RWPE2 (cell line): Measurements from ENCODE around the gene ERBB2.

ENCODE experiments used
- ATAC-seq: fragments of 200-7000 bp; cut with Tn5 transposase; 3 replicates; pipeline ENCODE4 v1.9.1; 2021; ENCODE audit warnings: low read depth
- DNase-seq: peaks from one replicate; pipeline ENCODE4 v3.0.0-alpha.2; 2020; ENCODE audit warnings: low spot score
- H3K27ac ChIP-seq: fragments of 450-650 bp; 2 replicates; pipeline ENCODE4 v1.5.1; 2017; ENCODE audit warnings: mild to moderate bottlenecking; ENCODE audit not compliant: poor library complexity, severe bottlenecking
- H3K27me3 ChIP-seq: fragments of 250-450 bp; sonication (Bioruptor Pico); 2 replicates; pipeline ENCODE4 v1.5.1; 2021; ENCODE audit warnings: mild to moderate bottlenecking, moderate library complexity; ENCODE audit not compliant: insufficient read depth, poor library complexity, severe bottlenecking
- H3K36me3 ChIP-seq: fragments of 250-450 bp; sonication (Bioruptor Pico); 2 replicates; pipeline ENCODE4 v1.5.1; 2020; ENCODE audit warnings: low read depth, mild to moderate bottlenecking, moderate library complexity
- H3K4me1 ChIP-seq: fragments of 250-450 bp; sonication (Bioruptor Pico); 2 replicates; pipeline ENCODE4 v1.5.1; 2021; ENCODE audit warnings: mild to moderate bottlenecking, moderate library complexity; ENCODE audit not compliant: insufficient read depth, poor library complexity, severe bottlenecking
- H3K4me3 ChIP-seq: fragments of 250-450 bp; sonication (Bioruptor Pico); 2 replicates; pipeline ENCODE4 v1.5.1; 2021; ENCODE audit warnings: mild to moderate bottlenecking, moderate library complexity; ENCODE audit not compliant: severe bottlenecking
- H3K9me3 ChIP-seq: fragments of 250-450 bp; sonication (Bioruptor Pico); 2 replicates; pipeline ENCODE4 v1.5.1; 2021; ENCODE audit warnings: mild to moderate bottlenecking, moderate library complexity; ENCODE audit not compliant: severe bottlenecking
- CTCF ChIP-seq: fragments of 450-650 bp; IDR thresholded peaks from one replicate; pipeline ENCODE4 v1.5.1; 2017; ENCODE audit warnings: mild to moderate bottlenecking, moderate library complexity; ENCODE audit not compliant: poor library complexity, severe bottlenecking

ERBB2 gene

GRCh38 chr17:39775031-39775430 lies 75.2 kb downstream of the ERBB2 start:
- Histone ChIP-seq H3K27ac (no peak overlapping the region), H3K4me1 (peaks cover 5% of the 10 kb centered on the region), H3K36me3 (no peaks in the 10 kb centered on the region), H3K27me3 (no peaks in the 10 kb centered on the region), H3K4me3 (no peak overlapping the region), H3K9me3 (no peaks in the 10 kb centered on the region)
- DNase-seq (no peak), ATAC-seq (no peak)
- no peak for TF ChIP-seq CTCF

- Histone ChIP-seq H3K36me3 (no peaks in the 10 kb centered on the region), H3K9me3 (no peaks in the 10 kb centered on the region), H3K4me3 (no peak overlapping the region), H3K27me3 (no peaks in the 10 kb centered on the region), H3K27ac (no peak overlapping the region), H3K4me1 (peaks cover 5% of the 10 kb centered on the region)
- no peak for TF ChIP-seq CTCF
- no peak for ATAC-seq
- DNase-seq, result no peak
Measured at GRCh38 chr17:39776252-39776651, 76.4 kb downstream of the ERBB2 start.

- no peak overlapping the region for H3K4me3 ChIP-seq
- ATAC-seq, result no peak
- peaks cover 19% of the 10 kb centered on the region for H3K4me1 ChIP-seq
- no peak for DNase-seq
- no peak for TF ChIP-seq CTCF
- no peaks in the 10 kb centered on the region for H3K36me3 ChIP-seq
- no peak overlapping the region for H3K27ac ChIP-seq
- H3K27me3 ChIP-seq, result no peaks in the 10 kb centered on the region
- no peaks in the 10 kb centered on the region for H3K9me3 ChIP-seq
Measured at GRCh38 chr17:39777534-39778365, 77.9 kb downstream of the ERBB2 start.
